ENCODE results near the gene TAF10. TPM values are rescaled to one million over a fixed set of nuclear protein-coding genes. Genes with fewer than 3 reads are reported as not detected.
A peak's percentile ranks its signal among the peaks of the same experiment; 100 is the strongest.

Gene TAF10
- total RNA-seq, 1 experiment from 2014 or later: 68.1 TPM

DNA sequence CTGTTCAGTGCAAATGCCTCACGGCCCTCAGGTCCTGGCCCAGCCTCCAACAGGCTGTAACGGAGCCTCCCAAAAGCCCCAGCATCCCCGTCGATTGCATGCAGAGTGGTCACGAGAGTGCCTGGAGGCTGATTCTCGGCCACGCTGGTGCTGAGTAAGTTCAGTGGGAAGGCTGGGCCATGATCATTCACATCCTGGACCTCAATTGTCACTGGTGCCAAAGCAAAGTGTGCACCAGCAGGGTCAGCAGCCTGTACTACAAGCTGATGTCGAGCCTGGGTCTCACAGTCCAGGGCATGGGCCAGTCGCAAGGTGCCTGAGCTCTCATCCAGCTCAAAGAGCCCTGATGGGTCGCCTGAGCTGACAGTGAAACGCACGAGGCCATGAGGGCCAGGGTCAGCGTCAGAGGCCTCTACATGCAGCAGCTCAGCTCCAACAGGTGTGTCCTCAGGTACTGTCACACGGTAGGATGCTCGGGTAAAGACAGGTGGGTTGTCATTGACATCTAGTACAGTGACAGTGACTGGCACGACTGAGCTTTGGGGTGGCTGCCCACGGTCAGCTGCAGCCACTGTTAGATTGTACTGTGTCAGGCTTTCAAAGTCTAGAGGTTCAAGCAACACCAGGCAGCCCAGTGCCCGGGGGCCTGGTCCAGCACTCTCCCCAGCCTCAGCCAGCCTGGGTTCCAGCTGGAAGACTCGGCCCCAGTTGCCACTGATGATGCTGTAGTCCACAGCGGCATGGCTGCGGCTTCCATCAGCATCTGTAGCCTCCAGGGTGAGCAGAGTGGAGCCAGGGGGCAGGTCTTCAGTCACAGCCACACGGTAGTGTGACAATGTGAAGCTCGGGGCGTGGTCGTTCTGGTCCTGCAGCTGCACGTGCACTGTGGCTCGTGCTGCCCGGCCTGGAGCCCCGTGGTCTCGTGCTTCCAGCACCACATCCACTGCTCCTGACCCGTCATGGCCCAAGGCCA is 11.7 kb upstream of the TAF10 start:
- Histone ChIP-seq H3K27ac (no peak overlapping the region), H3K27me3 (no peaks in the 10 kb centered on the region), H3K4me3 (no peak overlapping the region), H3K36me3 (no peaks in the 10 kb centered on the region), H3K9me3 (replicated peaks) (no peaks in the 10 kb centered on the region), H3K4me1 (no peaks in the 10 kb centered on the region; the same call in 1 of the 2 replicates)
- DNase-seq: no peak

DNA sequence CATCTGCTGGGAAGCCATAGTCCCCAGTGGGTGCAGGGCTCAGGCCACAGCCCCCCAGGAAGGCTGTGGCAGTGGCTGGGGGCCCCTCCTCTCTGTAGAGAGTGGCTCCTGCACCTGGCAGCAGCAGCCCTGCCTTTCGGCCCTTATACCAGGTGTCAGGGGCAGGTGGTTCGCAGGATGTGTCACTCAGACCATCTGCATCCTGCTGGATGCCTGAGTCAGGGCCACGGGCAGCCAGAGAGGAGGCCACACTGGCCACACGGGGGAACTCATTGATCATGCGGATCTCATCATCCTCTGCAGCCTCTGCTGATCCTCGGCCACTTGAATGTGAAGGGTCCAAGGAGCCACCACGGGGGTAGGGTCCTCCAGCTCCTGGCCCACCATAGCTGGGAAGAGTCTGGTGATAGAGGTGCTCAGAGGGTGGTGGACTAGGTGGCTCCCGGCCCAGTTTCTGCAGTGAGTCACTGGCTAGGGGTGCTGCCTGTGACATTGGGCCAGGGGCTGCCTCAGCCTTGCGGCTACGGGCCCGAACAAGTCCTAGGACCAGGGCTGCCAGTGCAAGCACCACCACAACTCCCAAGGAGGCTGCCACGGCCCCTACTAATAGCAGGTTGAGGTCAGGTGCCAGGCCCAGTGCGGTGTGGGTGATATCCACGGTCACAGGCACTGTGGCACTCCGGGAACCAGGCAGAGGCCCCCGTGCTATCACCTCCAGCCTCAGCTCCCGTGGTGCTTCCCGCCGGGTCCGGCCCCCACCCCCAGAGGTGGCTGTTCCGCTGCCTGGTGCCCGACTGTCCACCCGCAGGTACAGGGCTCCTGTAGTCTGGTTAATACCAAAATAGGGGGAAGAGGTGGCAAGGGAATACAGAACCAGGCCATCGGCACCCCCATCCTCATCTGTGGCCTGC is 10.5 kb upstream of the TAF10 start:
- Histone ChIP-seq H3K27ac (no peak overlapping the region), H3K27me3 (no peaks in the 10 kb centered on the region), H3K9me3 (replicated peaks) (no peaks in the 10 kb centered on the region), H3K4me1 (no peaks in the 10 kb centered on the region; the same call in 1 of the 2 replicates), H3K36me3 (no peaks in the 10 kb centered on the region), H3K4me3 (no peak overlapping the region)
- no peak for DNase-seq

DNA sequence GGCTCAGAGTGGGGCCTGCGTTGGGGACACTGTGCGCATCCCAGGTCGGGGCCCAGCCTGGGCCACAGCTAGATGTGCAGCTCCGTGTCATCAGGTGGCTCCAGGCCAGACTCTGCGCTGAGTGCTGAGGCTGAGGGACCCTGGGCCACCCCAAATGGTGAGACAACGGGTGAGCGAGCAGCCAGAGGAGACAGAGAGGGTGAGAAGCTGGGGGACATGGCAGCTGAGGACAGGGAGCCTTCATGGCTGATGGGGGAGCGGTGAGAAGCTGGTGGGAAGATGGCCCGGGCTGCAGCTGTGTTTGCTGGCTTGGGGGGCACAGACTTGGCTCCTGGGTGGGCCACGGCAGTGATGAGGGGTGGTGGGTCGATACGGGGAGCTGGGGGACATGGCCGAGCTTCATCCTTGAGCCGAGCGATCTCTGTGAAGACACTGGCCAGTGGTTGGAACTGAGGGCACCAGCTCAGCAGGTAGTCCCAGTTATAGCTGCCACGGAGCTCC is 9.7 kb upstream of the TAF10 start:
- no peaks in the 10 kb centered on the region; the same call in 1 of the 2 replicates for H3K4me1 ChIP-seq
- no peaks in the 10 kb centered on the region for H3K9me3 ChIP-seq (replicated peaks)
- H3K27ac ChIP-seq: no peak overlapping the region
- no peaks in the 10 kb centered on the region for H3K27me3 ChIP-seq
- H3K36me3 ChIP-seq: no peaks in the 10 kb centered on the region
- no peak for DNase-seq
- no peak overlapping the region for H3K4me3 ChIP-seq

DNA sequence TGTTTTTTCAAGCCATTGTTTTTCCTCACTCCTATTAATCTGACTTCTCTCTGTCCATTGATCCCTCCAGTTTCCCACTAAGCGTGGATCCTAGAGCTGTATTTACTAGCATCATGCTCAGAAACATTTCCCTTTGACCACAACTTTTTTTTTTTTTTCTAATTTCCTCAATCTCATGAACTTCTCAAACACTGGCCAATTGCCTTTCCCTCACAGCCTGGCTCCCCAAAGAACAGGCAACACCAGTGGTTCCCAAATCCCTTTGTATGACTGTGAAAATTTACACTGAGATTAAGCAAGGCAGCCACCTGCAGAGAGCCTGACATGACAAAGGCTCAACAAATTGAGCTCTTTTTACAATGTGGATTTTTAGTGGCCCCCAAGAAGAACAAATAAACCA is 8.6 kb upstream of the TAF10 start:
- Histone ChIP-seq H3K27ac (no peak overlapping the region), H3K36me3 (no peaks in the 10 kb centered on the region), H3K9me3 (replicated peaks) (no peaks in the 10 kb centered on the region), H3K4me1 (no peaks in the 10 kb centered on the region; the same call in 1 of the 2 replicates), H3K27me3 (no peaks in the 10 kb centered on the region), H3K4me3 (no peak overlapping the region)
- DNase-seq: no peak

DNA sequence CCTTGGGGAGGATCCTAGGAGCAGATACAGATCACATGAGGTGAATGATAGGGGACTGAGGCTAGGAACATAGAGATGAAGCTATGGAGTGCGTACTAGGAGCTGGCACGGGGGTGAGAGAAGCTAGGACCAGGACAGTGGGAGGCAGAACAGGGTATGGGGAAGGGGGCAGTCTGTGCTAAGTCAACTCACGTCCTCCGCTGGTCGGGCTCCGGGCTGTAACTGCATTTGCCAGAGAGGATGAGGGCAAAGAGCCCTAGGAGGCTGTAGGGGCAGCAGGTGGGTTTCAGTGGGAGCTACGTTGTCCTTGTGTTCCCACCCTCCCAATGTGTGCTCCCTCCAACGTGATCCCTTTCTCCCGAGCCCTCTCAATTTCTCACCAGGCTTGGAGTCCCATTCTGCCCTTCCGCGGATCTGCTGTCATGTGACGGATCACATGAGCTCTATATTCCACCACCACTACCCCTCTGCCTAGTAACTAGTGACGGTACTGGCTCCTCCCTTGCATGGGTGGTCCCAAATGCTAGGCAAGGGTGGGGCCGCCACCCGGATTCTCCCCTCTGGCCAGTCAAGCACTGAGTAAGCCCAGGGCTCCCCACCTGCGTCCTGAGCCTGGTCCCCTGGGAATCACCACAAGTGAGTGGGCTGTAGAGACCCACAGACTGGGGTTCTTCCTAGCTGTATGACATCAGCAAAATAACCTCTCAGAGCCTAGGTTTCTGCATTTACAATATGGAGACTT is 7.2 kb upstream of the TAF10 start, which contains the start of gene TPP1:
Gene TPP1, minus strand, starts transcription at position 419 of the 742 bp plus-strand sequence. Its CDS starts 22 bp downstream, at position 397.
- Histone ChIP-seq H3K4me1 (no peaks in the 10 kb centered on the region; the same call in 1 of the 2 replicates), H3K9me3 (replicated peaks) (no peaks in the 10 kb centered on the region), H3K36me3 (no peaks in the 10 kb centered on the region), H3K27me3 (no peaks in the 10 kb centered on the region), H3K4me3 (peak within 1 kb of the TSS; percentile 64), H3K27ac (no peak within 1 kb of the TSS)
- DNase-seq: peak; percentile 92 to 95

DNA sequence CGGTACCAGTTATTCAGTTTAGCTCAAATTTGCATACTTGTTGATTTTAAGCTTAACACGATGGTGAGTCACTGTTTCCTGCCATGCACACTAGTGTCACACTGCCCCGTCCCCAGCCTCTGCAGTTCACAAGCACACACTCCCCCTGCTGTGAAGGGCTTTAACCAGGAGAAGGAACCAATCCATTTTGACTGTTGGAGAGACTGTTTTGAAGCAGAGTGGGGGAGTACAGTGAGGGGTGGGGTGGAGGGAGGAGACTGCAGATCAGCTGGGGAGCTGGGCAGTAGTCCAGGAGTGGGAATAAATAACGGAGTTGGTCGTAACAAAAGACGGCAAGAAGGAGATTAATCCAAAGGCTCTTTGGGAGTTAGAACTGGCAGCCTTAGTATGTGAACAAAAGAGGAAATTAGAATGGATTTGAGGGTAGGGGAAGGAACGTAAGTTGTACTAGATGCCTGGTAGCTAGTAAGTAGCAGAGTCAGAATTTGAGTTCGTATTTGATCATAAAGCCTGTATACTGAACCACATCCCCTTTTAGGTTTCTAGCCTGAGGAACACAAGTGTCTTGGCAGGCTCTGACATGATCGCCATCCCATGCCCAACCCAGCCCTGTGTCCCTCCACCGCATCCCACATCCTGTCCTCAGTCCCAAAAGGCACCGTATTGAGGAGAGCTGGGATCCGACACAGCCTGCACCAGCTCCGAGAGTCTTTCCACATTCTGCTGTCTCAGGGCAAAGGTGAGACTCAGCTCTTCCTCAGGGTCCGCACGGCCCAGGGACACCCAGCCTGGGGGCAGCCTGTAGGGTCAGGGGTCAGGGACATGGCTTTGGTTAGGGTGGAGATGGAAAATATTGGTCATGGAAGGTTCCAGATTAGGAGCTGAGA is 6.3 kb upstream of the TAF10 start:
- no peak overlapping the region for H3K27ac ChIP-seq
- peak overlapping the region; percentile 64 for H3K4me3 ChIP-seq
- DNase-seq: no peak
- no peaks in the 10 kb centered on the region for H3K27me3 ChIP-seq
- H3K36me3 ChIP-seq: no peaks in the 10 kb centered on the region
- no peaks in the 10 kb centered on the region; the same call in 1 of the 2 replicates for H3K4me1 ChIP-seq
- H3K9me3 ChIP-seq (replicated peaks): no peaks in the 10 kb centered on the region

DNA sequence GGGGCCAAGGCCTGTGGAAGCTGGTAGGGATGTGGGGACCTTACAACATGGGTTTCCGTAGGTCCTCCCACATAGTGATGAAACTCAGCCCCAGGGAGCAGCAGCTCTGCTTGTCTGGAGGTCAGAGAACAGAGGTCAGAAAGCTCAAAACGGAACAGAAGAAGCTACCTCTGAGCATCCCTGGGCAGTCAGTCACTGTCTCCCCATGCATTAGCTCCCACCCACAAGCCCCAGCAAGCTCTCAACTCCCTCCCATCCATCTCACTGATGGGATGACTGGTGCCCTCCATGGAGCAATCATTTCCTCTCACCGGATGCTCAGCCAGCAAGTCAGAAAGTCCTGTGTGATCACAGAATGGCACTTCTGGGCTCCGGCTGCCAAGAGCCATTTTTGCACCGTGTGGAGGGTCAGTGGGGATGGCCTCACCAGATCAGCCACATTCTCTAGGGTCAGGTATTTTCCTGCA is 5.3 kb upstream of the TAF10 start:
- H3K27ac ChIP-seq: no peak overlapping the region
- H3K27me3 ChIP-seq: no peaks in the 10 kb centered on the region
- no peaks in the 10 kb centered on the region for H3K9me3 ChIP-seq (replicated peaks)
- H3K36me3 ChIP-seq: no peaks in the 10 kb centered on the region
- DNase-seq: no peak
- H3K4me3 ChIP-seq: no peak overlapping the region
- H3K4me1 ChIP-seq: no peaks in the 10 kb centered on the region; the same call in 1 of the 2 replicates

DNA sequence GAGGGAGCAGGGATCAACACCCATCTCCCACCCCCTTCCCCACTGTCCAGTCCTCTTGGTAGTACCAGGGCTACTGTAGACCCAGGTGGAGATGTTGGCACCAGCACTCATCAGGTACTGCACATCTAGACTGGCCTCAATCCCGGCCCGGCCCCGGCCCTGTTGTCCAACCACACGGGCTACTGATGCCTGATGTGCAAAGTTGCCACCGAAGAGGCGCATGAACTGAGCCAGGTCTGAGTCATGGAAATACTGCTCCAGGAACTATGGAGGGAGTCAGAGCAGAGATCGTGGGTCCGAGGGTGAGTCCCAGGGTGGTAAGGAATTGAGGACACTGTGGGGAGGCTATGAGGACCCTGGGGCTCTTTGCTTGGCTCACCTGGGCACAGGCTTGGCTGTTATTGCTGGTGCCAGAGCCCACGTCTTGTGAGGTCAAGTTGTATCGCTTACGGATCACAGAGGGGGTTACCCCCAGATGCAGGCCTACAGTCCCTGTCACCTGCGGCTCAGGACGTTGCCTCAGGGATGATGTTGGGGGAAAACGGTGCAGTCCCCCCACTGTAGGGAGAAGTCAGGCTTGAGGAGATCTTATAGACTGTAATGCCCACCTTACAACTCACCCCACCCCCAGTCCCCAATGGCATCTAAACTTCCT is 4.7 kb upstream of the TAF10 start:
- Histone ChIP-seq H3K27ac (no peak overlapping the region), H3K4me1 (no peaks in the 10 kb centered on the region; the same call in 1 of the 2 replicates), H3K27me3 (no peaks in the 10 kb centered on the region), H3K4me3 (no peak overlapping the region), H3K9me3 (replicated peaks) (no peaks in the 10 kb centered on the region), H3K36me3 (no peaks in the 10 kb centered on the region)
- no peak for DNase-seq

DNA sequence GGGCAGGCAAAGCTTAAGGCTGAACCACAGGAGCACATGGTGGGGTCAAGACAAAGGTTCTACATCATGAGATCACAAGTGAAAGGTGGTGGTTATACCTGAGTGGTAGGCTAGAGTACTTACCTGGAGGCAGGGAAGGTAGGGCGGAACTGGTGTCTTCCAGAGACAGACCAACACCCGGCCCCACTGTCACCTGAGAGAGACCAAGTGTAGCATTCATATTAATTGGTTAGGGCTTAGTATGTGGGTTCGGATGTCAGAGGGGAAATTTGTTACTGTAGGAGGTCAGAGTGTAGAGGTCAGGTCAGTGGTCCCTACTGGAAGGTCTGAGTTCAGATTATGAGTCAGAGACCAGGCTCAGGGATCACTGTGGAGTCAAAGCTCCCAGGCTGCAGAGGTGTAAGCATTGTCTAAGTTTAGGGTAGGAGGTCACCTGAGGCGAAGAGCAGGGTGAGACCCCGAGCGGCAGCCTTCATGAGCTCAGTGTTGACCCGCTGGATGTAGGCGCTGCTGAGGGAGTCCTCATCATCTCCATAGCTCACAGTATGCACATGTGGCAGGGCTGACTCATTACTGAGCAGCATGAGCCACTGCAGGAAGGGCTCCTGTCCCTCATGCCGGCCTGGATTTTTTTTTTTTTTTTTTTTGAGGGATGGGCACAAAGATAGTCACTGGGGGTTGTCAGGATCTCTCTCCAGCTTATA is 4.0 kb upstream of the TAF10 start:
- Histone ChIP-seq H3K27ac (no peak overlapping the region), H3K4me1 (no peaks in the 10 kb centered on the region; the same call in 1 of the 2 replicates), H3K36me3 (no peaks in the 10 kb centered on the region; the same call in 1 of the 2 replicates), H3K4me3 (no peak overlapping the region), H3K27me3 (no peaks in the 10 kb centered on the region), H3K9me3 (replicated peaks) (no peaks in the 10 kb centered on the region)
- DNase-seq: no peak

DNA sequence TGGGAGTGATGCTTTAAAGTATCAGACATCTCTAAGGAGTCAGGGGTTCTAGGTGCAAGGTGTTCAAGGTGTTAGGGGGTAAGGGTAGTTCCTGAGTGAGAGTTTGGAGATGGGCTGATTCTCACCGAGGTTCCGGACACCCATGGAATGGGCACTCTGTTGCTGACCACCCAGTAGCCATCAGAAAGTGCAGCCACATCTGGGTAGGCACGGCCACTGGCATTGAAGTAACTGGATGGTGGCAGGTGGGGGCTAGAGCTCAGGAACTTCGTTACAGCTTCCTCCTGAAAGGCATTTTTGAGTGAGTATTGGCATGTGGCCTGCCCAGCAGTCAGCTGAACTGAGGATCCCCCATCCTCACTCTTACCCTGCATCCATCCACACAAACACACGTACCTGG is 3.0 kb upstream of the TAF10 start:
- H3K4me1 ChIP-seq: no peaks in the 10 kb centered on the region; the same call in 1 of the 2 replicates
- DNase-seq: no peak
- no peaks in the 10 kb centered on the region for H3K27me3 ChIP-seq
- H3K27ac ChIP-seq: no peak overlapping the region
- no peak overlapping the region for H3K4me3 ChIP-seq
- H3K9me3 ChIP-seq (replicated peaks): no peaks in the 10 kb centered on the region
- H3K36me3 ChIP-seq: peaks cover 9% of the 10 kb centered on the region

DNA sequence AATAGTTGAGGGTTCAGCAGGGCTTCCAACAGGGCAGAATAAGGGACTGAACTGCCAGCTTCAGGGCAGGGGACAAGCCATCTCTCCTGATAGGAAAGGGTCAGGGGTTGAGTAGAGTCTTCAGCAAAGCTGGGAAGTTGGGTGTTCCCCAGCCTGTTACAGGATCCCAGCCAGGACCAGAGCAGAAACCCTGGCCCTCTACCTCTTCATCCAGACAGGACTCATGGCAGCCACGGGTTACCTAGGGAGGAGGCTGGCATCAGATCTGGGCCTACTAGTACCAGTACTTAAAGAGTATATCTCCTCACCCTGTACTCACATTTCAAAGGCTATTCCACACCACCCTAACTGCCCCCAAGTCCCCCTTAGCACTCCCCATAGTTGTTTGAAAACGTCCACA is 2.4 kb upstream of the TAF10 start:
- Histone ChIP-seq H3K36me3 (peaks cover 15% of the 10 kb centered on the region), H3K27me3 (no peaks in the 10 kb centered on the region), H3K27ac (no peak overlapping the region), H3K4me1 (no peaks in the 10 kb centered on the region; the same call in 1 of the 2 replicates), H3K9me3 (replicated peaks) (no peaks in the 10 kb centered on the region), H3K4me3 (no peak overlapping the region)
- no peak for DNase-seq

DNA sequence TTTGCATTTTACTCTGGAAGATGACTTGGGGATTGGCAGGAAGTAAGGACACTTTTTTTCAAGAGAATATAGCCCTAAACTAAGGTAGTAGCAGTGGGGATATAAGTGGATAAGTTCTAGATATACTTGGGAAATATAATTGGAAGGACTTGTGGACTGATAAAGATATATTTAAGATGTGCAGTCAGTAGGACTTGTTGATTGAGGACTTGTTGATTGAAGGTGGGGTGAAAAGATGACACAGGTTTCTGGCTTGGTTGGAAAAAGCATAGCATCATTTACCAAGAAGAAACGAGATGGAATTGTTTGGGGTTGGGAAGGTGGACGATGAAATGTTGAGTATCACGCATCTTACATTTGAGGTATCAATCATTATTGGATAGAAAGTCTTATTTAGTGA is 1.5 kb upstream of the TAF10 start:
- H3K4me1 ChIP-seq: no peaks in the 10 kb centered on the region; the same call in 1 of the 2 replicates
- H3K9me3 ChIP-seq (replicated peaks): no peaks in the 10 kb centered on the region
- H3K4me3 ChIP-seq: no peak overlapping the region
- peaks cover 25% of the 10 kb centered on the region for H3K36me3 ChIP-seq
- H3K27ac ChIP-seq: no peak overlapping the region
- DNase-seq: no peak
- H3K27me3 ChIP-seq: no peaks in the 10 kb centered on the region
